Testis (tissue), 2 donors: ENCODE data around the gene GRID1.

Source experiments
- POLR2A ChIP-seq: fragments of 450-650 bp; IDR thresholded peaks from one replicate; pipeline ENCODE4 v1.6.1; 2017; ENCODE audit warnings: antibody characterized with exemption, mild to moderate bottlenecking, moderate library complexity
- TF ChIP-seq, protein P1 (sequence below), 3 experiments: fragments of 450-650 bp in 2 of 3; fragments of 200-600 bp in 1 of 3; sonication (generic) in 1 of 3; IDR thresholded peaks; one replicate each; pipeline ENCODE4 v1.5.1; 2016 to 2019; ENCODE audit warnings: antibody characterized with exemption in 3 of 3, mild to moderate bottlenecking in 2 of 3, moderate library complexity in 1 of 3

DNA sequence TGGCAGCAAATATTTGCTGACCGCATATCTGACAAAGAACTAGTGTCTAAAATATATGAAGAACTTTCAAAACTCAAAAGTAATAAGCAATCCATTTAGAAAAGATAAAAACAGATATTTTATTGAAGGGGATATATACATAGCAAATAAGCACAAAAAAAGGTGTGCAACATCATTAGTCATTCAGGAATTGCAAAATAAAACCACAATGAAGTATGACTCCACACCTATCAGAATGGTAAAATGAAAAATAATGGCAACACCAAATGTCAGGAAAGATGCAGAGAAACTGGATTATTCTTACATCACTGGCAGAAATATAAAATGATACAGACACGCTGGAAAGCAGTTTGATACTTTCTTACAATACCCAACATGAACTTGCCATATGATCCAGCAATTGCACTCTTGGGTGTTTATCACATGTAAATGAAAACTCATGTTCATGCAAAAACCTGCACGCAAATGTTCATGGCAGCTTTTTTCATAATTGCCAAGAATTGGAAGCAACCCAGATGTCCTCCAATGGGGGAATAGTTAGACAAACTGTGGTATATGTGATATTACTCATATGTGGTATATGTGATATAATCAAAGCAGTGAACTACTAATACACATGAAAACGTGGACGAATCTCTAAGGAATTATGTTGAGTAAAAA is 645.5 kb downstream of the GRID1 start:
- TF ChIP-seq, protein P1, sequence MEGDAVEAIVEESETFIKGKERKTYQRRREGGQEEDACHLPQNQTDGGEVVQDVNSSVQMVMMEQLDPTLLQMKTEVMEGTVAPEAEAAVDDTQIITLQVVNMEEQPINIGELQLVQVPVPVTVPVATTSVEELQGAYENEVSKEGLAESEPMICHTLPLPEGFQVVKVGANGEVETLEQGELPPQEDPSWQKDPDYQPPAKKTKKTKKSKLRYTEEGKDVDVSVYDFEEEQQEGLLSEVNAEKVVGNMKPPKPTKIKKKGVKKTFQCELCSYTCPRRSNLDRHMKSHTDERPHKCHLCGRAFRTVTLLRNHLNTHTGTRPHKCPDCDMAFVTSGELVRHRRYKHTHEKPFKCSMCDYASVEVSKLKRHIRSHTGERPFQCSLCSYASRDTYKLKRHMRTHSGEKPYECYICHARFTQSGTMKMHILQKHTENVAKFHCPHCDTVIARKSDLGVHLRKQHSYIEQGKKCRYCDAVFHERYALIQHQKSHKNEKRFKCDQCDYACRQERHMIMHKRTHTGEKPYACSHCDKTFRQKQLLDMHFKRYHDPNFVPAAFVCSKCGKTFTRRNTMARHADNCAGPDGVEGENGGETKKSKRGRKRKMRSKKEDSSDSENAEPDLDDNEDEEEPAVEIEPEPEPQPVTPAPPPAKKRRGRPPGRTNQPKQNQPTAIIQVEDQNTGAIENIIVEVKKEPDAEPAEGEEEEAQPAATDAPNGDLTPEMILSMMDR (IDR thresholded peaks at IDR 0.05), result no peak
- no peak for TF ChIP-seq POLR2A
